Neutrophil (primary cell): ENCODE data around the gene MYBPC2.

ENCODE experiments used
- H3K27ac ChIP-seq: fragments of 200-600 bp; sonication (generic); 2 replicates; pipeline ENCODE4 v1.5.1; 2016; ENCODE audit warnings: mild to moderate bottlenecking, moderate library complexity
- H3K27me3 ChIP-seq: fragments of 200-600 bp; sonication (generic); 2 replicates; pipeline ENCODE4 v1.6.0; 2016; ENCODE audit warnings: mild to moderate bottlenecking
- H3K36me3 ChIP-seq: fragments of 200-600 bp; sonication (generic); 2 replicates; pipeline ENCODE4 v1.5.1; 2017
- H3K4me1 ChIP-seq, 2 experiments: fragments of 200-600 bp in 1 of 2; sonication (generic) in 1 of 2; 1 replicate in 1 of 2; 2 replicates in 1 of 2; pipeline versions ENCODE4 v1.5.1 to v1.6.1; 2013 to 2016; ENCODE audit warnings: low read depth in 1 of 2, low read length in 1 of 2, mild to moderate bottlenecking in 1 of 2, moderate library complexity in 1 of 2; ENCODE audit not compliant: control insufficient read depth in 1 of 2, insufficient read depth in 1 of 2
- H3K4me3 ChIP-seq, 2 experiments: fragments of 200-600 bp in 1 of 2; sonication (generic) in 1 of 2; 1 replicate in 1 of 2; 2 replicates in 1 of 2; pipeline ENCODE4 v1.5.1; 2013 to 2016; ENCODE audit warnings: low read depth in 1 of 2, low read length in 1 of 2, mild to moderate bottlenecking in 1 of 2, moderate library complexity in 1 of 2
- H3K9me3 ChIP-seq: fragments of 200-600 bp; sonication (generic); 2 replicates; pipeline ENCODE4 v1.5.1; 2016
- CTCF ChIP-seq: fragments of 200-600 bp; sonication (generic); IDR thresholded peaks from 2 replicates; pipeline ENCODE4 v1.5.1; 2016; ENCODE audit warnings: antibody characterized with exemption

Gene MYBPC2

GRCh38 chr19:50490991-50491472 is 58.3 kb downstream of the MYBPC2 start:
- no peak for TF ChIP-seq CTCF
- Histone ChIP-seq H3K4me3 (no peak overlapping the region), H3K27me3 (no peaks in the 10 kb centered on the region), H3K27ac (no peak overlapping the region), H3K4me1 (peaks cover 3 to 10% of the 10 kb centered on the region in 2 experiments), H3K9me3 (no peaks in the 10 kb centered on the region), H3K36me3 (no peaks in the 10 kb centered on the region)

GRCh38 chr19:50492303-50493052 is 59.8 kb downstream of the MYBPC2 start:
- no peak for TF ChIP-seq CTCF
- no peaks in the 10 kb centered on the region for H3K36me3 ChIP-seq
- no peaks in the 10 kb centered on the region for H3K27me3 ChIP-seq
- H3K4me1 ChIP-seq = peaks cover 3 to 10% of the 10 kb centered on the region in 2 experiments
- H3K9me3 ChIP-seq = no peaks in the 10 kb centered on the region
- H3K4me3 ChIP-seq = no peak overlapping the region
- H3K27ac ChIP-seq = peak overlapping the region; percentile 29

- Histone ChIP-seq H3K9me3 (no peaks in the 10 kb centered on the region), H3K36me3 (no peaks in the 10 kb centered on the region), H3K4me3 (no peak overlapping the region), H3K4me1 (peaks cover 3 to 10% of the 10 kb centered on the region in 2 experiments), H3K27ac (no peak overlapping the region), H3K27me3 (no peaks in the 10 kb centered on the region)
- no peak for TF ChIP-seq CTCF
Observed at GRCh38 chr19:50493171-50493570, 60.5 kb downstream of the MYBPC2 start.

GRCh38 chr19:50494186-50495019 is 61.7 kb downstream of the MYBPC2 start:
- Histone ChIP-seq H3K9me3 (no peaks in the 10 kb centered on the region), H3K27me3 (no peaks in the 10 kb centered on the region), H3K27ac (no peak overlapping the region), H3K4me3 (no peak overlapping the region), H3K36me3 (no peaks in the 10 kb centered on the region), H3K4me1 (peaks cover 3 to 5% of the 10 kb centered on the region in 2 experiments)
- TF ChIP-seq CTCF = no peak

- Histone ChIP-seq H3K9me3 (no peaks in the 10 kb centered on the region), H3K4me1 (peaks cover 3 to 5% of the 10 kb centered on the region in 2 experiments), H3K27ac (no peak overlapping the region), H3K36me3 (no peaks in the 10 kb centered on the region), H3K4me3 (no peak overlapping the region), H3K27me3 (no peaks in the 10 kb centered on the region)
- TF ChIP-seq CTCF = no peak
Observed at GRCh38 chr19:50495020-50495531, 62.4 kb downstream of the MYBPC2 start.
